22Rv1 (cell line): ENCODE results near the gene C18orf32.

Experiments
- H3K27ac ChIP-seq: fragments of 450-650 bp; 2 replicates; pipeline ENCODE4 v1.5.1; 2017
- CTCF ChIP-seq: fragments of 450-650 bp; IDR thresholded peaks from 2 replicates; pipeline ENCODE4 v1.5.1; 2017; ENCODE audit warnings: mild to moderate bottlenecking
- ZFX ChIP-seq: fragments of 450-650 bp; IDR thresholded peaks from 2 replicates; pipeline ENCODE4 v1.6.1; 2017; ENCODE audit warnings: antibody characterized with exemption, borderline replicate concordance

The C18orf32 gene

GRCh38 chr18:49487711-49488310, 777 bp upstream of the C18orf32 start:
- TF ChIP-seq ZFX (no peak), CTCF (no peak)
- peak overlapping the region; percentile 93 for H3K27ac ChIP-seq

GRCh38 chr18:49486606-49486952, 455 bp downstream of the C18orf32 start:
- no peak for TF ChIP-seq CTCF
- H3K27ac ChIP-seq = peak overlapping the region; percentile 93

DNA sequence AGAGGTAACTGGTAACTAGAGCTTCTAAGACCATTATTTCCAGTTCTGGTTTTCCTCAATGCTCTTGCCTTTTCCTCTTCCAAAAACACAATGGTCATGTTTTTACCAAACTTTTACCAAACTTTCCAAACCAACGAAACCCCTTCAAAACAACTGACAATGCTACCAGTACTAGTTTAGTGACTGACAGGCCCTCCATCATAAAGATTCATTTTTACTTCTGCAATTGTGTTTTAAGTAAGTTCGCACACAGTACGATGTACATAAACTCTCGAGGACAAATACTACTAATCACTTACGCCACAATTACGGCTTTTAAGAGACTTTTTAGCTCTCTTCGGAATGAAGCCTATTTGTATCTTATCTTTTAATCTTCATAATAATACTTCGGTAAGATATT, 900 bp downstream of the C18orf32 start:
- TF ChIP-seq ZFX = no peak
- H3K27ac ChIP-seq = peak overlapping the region; percentile 93

GRCh38 chr18:49483198-49483597, 3.8 kb downstream of the C18orf32 start:
- no peak overlapping the region for H3K27ac ChIP-seq
- TF ChIP-seq ZFX (no peak), CTCF (no peak)

- TF ChIP-seq CTCF (no peak), ZFX (no peak)
- H3K27ac ChIP-seq = no peak overlapping the region
Measured at GRCh38 chr18:49481907-49482306, 5.1 kb downstream of the C18orf32 start.

GRCh38 chr18:49481317-49481716, 5.7 kb downstream of the C18orf32 start:
- TF ChIP-seq ZFX = no peak
- TF ChIP-seq CTCF = no peak
- H3K27ac ChIP-seq = no peak overlapping the region

DNA sequence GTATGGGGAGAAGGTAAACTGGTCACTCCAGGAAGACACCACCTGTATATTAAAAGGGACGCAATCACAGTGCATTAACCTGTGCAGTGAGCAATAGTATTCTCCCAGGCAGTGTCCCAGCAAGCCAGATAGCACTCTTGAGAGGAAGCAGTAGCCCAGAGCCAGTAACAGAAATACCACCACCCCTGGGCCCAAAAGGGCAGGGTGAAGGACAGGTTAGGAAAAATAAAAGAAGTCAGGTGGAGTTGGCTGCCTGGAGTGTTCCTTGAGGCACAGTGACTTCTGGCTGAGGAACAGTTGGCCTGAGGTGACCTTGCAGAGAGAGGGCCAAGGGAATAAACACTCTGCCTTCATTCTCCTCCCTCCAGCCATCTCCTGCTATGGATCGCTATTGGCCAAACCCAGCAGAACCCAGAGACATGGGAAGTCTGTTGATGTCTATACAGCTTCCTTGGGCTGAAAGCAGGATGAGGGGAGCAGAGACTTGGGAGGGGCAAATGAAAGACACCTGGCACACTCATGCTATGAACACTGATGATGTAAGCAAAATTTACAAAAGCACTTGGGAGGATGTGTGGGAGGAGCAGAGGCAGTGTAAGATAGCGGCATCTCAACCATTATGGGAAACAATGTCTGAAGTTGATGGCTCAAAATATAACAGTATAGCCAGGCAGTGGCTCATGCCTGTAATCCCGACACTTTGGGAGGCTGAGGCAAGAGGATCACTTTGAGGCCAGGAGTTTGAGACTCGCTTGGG, 7.5 kb downstream of the C18orf32 start:
- TF ChIP-seq CTCF = no peak
- no peak for TF ChIP-seq ZFX
- H3K27ac ChIP-seq = 0 out of 2 replicates have a peak overlapping the region, but pooled peaks have one; percentile 7
